ENCODE data around the gene ZNF334. TPM values are rescaled to one million over a fixed set of nuclear protein-coding genes. Genes with fewer than 3 reads are reported as not detected.

Gene ZNF334
- total RNA-seq, 1 donor: 0.63 TPM

DNA sequence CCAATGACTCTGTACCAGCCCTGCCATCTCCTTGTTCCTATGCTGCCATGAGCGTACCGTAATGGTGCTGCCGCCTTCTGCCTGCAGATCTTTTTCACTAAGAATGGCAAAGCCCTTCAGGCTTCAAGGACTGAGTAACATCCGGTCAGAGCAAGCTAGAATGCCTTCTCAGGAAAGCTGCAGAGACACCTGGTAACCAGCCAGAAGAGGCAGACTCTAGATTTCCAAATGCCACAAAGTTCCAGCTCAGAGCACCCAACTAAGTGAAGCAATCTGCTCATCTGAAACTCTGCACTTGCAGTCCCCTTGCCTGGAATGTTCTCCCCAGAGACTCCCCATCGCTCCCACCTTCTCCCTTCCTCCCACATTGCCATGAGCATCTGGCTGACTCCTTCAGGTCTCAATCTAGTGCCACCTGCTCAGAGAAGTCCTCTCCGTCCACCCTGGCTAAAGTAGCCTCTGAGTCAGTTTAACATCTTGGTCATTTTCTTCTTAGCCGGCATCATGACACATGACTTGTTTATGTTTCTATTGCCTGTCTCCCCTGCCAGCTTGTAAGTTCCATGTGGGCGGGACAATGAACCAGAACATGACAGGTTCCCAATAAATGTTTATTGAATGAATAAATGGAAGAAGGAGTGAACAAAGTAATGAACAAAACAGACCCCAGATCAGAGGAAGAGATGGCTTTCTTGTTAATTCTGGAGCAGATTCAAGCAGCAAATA is 44.0 kb upstream of the ZNF334 start:
- no peak overlapping the region for H3K4me3 ChIP-seq (ENCODE audit: low read depth, low read length)
- TF ChIP-seq, protein P1, sequence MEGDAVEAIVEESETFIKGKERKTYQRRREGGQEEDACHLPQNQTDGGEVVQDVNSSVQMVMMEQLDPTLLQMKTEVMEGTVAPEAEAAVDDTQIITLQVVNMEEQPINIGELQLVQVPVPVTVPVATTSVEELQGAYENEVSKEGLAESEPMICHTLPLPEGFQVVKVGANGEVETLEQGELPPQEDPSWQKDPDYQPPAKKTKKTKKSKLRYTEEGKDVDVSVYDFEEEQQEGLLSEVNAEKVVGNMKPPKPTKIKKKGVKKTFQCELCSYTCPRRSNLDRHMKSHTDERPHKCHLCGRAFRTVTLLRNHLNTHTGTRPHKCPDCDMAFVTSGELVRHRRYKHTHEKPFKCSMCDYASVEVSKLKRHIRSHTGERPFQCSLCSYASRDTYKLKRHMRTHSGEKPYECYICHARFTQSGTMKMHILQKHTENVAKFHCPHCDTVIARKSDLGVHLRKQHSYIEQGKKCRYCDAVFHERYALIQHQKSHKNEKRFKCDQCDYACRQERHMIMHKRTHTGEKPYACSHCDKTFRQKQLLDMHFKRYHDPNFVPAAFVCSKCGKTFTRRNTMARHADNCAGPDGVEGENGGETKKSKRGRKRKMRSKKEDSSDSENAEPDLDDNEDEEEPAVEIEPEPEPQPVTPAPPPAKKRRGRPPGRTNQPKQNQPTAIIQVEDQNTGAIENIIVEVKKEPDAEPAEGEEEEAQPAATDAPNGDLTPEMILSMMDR (IDR thresholded peaks at IDR 0.05; ENCODE audit: insufficient read depth, low read length): no peak
- DNase-seq (ENCODE audit: low read depth): peak; percentile 70

DNA sequence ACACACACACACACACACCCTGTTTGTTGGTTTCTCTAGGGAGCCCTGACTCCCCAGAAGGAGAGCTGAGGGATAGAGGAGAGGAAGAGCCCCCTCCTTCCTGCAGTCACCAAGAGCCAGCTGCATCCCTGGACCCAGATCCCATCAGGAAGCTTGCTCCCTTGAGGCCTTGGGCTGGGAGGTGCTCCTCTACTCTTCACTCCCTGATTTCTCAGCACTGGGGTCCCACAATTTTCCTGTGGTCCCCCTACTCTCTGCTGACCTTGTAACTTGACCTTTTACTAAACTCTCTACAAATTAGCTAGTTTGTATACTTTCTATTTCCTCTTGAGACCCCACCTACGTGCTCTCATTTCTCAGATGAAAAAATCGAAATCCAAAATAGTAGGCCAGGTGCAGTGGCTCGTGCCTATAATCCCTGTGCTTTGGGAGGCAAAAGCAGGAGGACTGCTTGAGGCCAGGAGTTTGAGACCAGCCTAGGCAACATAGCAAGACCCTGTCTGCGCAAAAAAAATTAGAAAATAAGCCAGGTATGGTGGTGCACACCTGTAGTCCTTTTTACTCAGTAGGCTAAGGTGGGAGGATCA is 42.1 kb upstream of the ZNF334 start:
- TF ChIP-seq, protein P1 (IDR thresholded peaks at IDR 0.05; ENCODE audit: insufficient read depth, low read length): no peak
- DNase-seq (ENCODE audit: low read depth): no peak
- H3K4me3 ChIP-seq (ENCODE audit: low read depth, low read length): no peak overlapping the region

DNA sequence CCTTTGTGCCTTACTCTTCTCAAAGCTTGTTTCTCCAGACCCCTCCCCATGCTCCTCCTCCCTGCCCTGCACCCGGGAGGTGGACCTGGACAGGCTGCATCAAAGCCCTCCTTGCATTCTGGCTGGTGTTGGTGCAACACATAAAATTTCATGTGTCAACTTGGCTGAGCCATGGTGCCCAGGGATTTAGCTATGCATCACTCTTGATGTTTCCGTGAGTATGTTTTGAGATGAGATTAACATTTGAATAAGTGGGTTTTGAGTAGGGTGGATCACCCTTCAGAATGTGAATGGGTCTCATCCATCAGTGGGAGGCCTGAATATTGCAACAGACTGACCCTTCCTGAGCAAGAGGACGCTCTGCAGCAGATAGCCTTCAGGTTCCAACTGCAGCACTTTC is 41.5 kb upstream of the ZNF334 start:
- DNase-seq (ENCODE audit: low read depth): no peak
- H3K4me3 ChIP-seq (ENCODE audit: low read depth, low read length): no peak overlapping the region
- TF ChIP-seq, protein P1 (IDR thresholded peaks at IDR 0.05; ENCODE audit: insufficient read depth, low read length): no peak

DNA sequence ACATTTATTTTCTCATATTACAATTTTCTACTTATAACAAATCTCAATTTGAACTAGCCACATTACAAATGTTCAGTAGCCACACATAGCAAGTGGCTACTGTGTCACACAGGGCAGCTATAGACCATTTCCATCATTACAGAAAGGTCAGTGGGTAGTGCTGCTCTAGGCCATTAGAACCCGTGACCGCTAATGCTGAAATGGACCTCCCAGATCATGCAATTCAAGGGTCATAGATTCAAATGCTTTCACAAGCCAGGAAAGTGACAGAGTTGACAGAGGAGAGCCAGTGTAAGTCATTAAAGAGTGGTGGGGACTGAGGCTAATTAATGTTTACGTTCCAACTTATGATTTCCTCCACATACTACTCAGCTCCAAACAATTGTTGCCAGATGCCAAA is 40.6 kb upstream of the ZNF334 start:
- no peak for DNase-seq (ENCODE audit: low read depth)
- no peak overlapping the region for H3K4me3 ChIP-seq (ENCODE audit: low read depth, low read length)
- TF ChIP-seq, protein P1 (IDR thresholded peaks at IDR 0.05; ENCODE audit: insufficient read depth, low read length): no peak

DNA sequence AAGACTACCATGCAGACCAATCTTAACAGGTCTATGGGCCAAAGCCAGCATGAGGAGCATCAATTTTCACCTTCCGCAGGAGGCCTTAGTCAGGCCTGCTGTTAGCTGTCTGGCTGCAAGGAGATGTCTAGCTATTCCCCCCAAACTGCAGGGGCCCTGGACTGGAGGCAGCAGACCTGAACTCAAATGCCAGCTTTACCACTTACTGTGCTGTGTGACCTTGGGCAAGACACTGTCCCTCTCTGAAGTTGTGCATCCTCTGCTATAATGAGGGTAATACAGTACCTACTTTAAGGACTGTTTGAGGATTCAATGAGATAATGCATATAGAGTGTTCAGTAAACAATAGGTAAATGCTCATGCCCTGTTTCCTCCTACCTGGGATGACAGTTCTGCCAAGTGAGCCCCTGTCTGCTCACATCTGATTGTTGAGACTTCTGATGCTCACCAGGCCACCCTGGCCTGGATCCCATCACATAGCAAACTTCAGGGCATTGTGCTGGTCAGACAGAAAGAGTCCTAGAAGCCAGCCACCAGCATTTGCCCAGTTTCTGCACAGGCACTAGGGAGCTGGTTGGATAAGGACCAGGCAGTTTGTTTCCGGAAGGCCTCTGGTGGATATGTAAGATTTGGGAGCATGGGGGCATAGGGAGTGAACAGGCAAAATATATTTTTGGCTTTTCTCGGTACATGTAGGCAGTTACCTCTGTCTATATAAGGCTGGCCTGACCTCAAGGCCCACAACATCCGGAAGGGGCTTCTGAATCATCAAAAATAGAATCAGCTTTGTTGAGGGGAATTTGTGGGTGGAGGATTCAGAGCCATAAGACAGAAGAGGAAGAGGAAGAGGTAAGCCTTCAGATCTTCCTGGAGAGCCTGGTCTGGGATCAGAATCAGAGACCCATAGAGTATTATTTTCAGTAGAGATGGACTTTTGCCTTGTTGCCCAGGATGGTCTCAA is 39.4 kb upstream of the ZNF334 start:
- H3K4me3 ChIP-seq (ENCODE audit: low read depth, low read length): no peak overlapping the region
- TF ChIP-seq, protein P1 (IDR thresholded peaks at IDR 0.05; ENCODE audit: insufficient read depth, low read length): no peak
- no peak for DNase-seq (ENCODE audit: low read depth)

DNA sequence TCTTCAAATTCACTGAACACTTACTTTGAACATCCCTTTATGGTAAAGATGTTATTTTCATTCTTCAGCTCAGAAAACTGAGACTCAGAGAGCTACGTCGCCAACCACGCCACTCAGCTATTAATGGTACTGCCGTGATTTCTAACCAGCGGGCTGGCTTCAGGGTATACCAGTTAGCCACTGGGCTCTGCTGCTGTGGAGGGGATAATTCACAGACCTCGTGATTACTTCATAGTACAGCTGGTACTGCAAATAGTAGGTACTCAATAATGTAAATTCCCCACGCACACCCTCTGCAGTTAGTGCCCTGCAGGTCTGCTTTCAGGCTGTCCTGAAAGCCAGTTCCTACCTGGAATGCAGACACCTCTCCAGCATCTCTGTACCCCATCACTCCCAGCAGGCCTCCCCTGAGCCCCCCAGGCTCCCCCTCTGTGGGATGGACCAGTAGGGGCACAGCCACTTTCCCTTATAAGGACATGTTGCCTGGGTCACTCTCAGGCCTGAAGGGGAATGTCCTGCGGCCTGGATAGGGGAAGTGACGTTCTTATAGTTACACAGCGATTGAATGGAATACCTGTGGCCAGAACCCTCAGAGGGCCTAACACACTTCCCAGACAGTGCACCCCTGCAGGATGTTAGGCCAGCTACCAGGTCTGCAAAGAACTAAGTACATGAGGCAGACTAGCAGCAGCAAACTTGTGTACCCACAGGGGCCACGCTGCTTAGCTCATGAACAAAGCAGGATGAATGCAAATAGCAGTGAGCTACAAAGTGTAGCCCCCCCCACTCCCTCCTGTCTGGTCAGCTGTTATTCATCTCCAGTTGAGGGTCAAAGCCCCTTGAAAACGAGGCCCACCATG is 38.4 kb upstream of the ZNF334 start:
- DNase-seq (ENCODE audit: low read depth): no peak
- TF ChIP-seq, protein P1 (IDR thresholded peaks at IDR 0.05; ENCODE audit: insufficient read depth, low read length): no peak
- H3K4me3 ChIP-seq (ENCODE audit: low read depth, low read length): no peak overlapping the region

All from fibroblast of the aortic adventitia (primary cell).